ENCODE results near the gene PDIK1L.

GRCh38 chr1:26121854-26122773, 10.5 kb downstream of the PDIK1L start:
- TF ChIP-seq EZH2 (IDR thresholded peaks at IDR 0.05): no peak
- TF ChIP-seq, protein P1, sequence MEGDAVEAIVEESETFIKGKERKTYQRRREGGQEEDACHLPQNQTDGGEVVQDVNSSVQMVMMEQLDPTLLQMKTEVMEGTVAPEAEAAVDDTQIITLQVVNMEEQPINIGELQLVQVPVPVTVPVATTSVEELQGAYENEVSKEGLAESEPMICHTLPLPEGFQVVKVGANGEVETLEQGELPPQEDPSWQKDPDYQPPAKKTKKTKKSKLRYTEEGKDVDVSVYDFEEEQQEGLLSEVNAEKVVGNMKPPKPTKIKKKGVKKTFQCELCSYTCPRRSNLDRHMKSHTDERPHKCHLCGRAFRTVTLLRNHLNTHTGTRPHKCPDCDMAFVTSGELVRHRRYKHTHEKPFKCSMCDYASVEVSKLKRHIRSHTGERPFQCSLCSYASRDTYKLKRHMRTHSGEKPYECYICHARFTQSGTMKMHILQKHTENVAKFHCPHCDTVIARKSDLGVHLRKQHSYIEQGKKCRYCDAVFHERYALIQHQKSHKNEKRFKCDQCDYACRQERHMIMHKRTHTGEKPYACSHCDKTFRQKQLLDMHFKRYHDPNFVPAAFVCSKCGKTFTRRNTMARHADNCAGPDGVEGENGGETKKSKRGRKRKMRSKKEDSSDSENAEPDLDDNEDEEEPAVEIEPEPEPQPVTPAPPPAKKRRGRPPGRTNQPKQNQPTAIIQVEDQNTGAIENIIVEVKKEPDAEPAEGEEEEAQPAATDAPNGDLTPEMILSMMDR (IDR thresholded peaks at IDR 0.05): no peak
- no peak for TF ChIP-seq EZH2phosphoT487 (IDR thresholded peaks at IDR 0.05)
